Ectodermal cell (in vitro differentiated cells): ENCODE measurements around the gene PRELID3B.
"Not testable (repeated sequence)": the region's sequence is repeated elsewhere in the genome, so short reads cannot be mapped to it uniquely, and the experiment has no call there.

Source experiments
- H3K27ac ChIP-seq: 2 replicates; pipeline ENCODE4 v1.7.0; 2013; ENCODE audit warnings: mild to moderate bottlenecking, low read depth, low read length; ENCODE audit not compliant: insufficient read depth, poor library complexity, severe bottlenecking
- H3K27me3 ChIP-seq: 2 replicates; pipeline ENCODE4 v1.7.0; 2013; ENCODE audit warnings: mild to moderate bottlenecking, low read length; ENCODE audit not compliant: insufficient read depth, control insufficient read depth, poor library complexity, severe bottlenecking
- H3K36me3 ChIP-seq: one replicate; pipeline ENCODE4 v1.7.0; 2013; ENCODE audit warnings: low read length; ENCODE audit not compliant: control insufficient read depth, insufficient read depth
- H3K4me1 ChIP-seq: one replicate; pipeline ENCODE4 v1.7.0; 2013; ENCODE audit warnings: low read length; ENCODE audit not compliant: control insufficient read depth, insufficient read depth
- H3K4me3 ChIP-seq: 2 replicates; pipeline ENCODE4 v1.7.0; 2013; ENCODE audit warnings: low read depth, low read length, control low read depth; ENCODE audit not compliant: insufficient read depth
- H3K9me3 ChIP-seq: 2 replicates; pipeline ENCODE4 v1.7.0; 2013; ENCODE audit warnings: mild to moderate bottlenecking, low read length, moderate library complexity; ENCODE audit not compliant: control insufficient read depth
- WGBS, 2 experiments: methylation state at CpG; one replicate each; pipeline ENCODE4 v1.1.7; 2013; ENCODE audit warnings: missing lambda C conversion rate in 2 of 2; 5-methylcytosine and 5-hydroxymethylcytosine counted together

The PRELID3B gene

GRCh38 chr20:59051666-59052185 lies 9.1 kb upstream of the PRELID3B start:
- H3K36me3 ChIP-seq, result no peaks in the 10 kb centered on the region
- no peak overlapping the region for H3K27ac ChIP-seq
- H3K9me3 ChIP-seq, result no peaks in the 10 kb centered on the region
- H3K4me1 ChIP-seq, result no peaks in the 10 kb centered on the region
- WGBS, 2 experiments, result 86 to 93% methylated on average over 6 of the region's 6 CpGs
- H3K27me3 ChIP-seq, result no peaks in the 10 kb centered on the region
- H3K4me3 ChIP-seq, result no peak overlapping the region

GRCh38 chr20:59050437-59050836 lies 7.9 kb upstream of the PRELID3B start:
- no peaks in the 10 kb centered on the region for H3K4me1 ChIP-seq
- WGBS, 2 experiments, result 94 to 100% methylated on average over 1 of the region's 1 CpG
- no peak overlapping the region for H3K27ac ChIP-seq
- H3K4me3 ChIP-seq, result no peak overlapping the region
- no peaks in the 10 kb centered on the region for H3K36me3 ChIP-seq
- no peaks in the 10 kb centered on the region for H3K27me3 ChIP-seq
- no peaks in the 10 kb centered on the region for H3K9me3 ChIP-seq

GRCh38 chr20:59048681-59049030 lies 6.1 kb upstream of the PRELID3B start:
- Histone ChIP-seq H3K36me3 (no peaks in the 10 kb centered on the region), H3K4me3 (no peak overlapping the region), H3K9me3 (no peaks in the 10 kb centered on the region), H3K4me1 (no peaks in the 10 kb centered on the region), H3K27me3 (no peaks in the 10 kb centered on the region), H3K27ac (no peak overlapping the region)
- 87 to 88% methylated on average over 2 of the region's 2 CpGs for WGBS, 2 experiments

- WGBS, 2 experiments, result 92 to 94% methylated on average over 5 of the region's 5 CpGs
- Histone ChIP-seq H3K9me3 (no peaks in the 10 kb centered on the region), H3K36me3 (no peaks in the 10 kb centered on the region), H3K4me1 (no peaks in the 10 kb centered on the region), H3K27me3 (no peaks in the 10 kb centered on the region), H3K27ac (no peak overlapping the region), H3K4me3 (no peak overlapping the region)
These were observed 5.5 kb upstream of the PRELID3B start for GRCh38 chr20:59047938-59048680.

GRCh38 chr20:59046862-59047261 lies 4.3 kb upstream of the PRELID3B start:
- Histone ChIP-seq H3K9me3 (no peaks in the 10 kb centered on the region), H3K36me3 (no peaks in the 10 kb centered on the region), H3K4me1 (no peaks in the 10 kb centered on the region), H3K4me3 (no peak overlapping the region), H3K27ac (no peak overlapping the region), H3K27me3 (no peaks in the 10 kb centered on the region)
- 90 to 91% methylated on average over 3 of the region's 3 CpGs for WGBS, 2 experiments

GRCh38 chr20:59044796-59045195 lies 2.2 kb upstream of the PRELID3B start:
- Histone ChIP-seq H3K9me3 (no peaks in the 10 kb centered on the region), H3K36me3 (no peaks in the 10 kb centered on the region), H3K27ac (no peak overlapping the region), H3K4me3 (no peak overlapping the region), H3K4me1 (no peaks in the 10 kb centered on the region), H3K27me3 (no peaks in the 10 kb centered on the region)
- 84 to 89% methylated on average over 3 of the region's 3 CpGs for WGBS, 2 experiments

GRCh38 chr20:59044295-59044694 lies 1.7 kb upstream of the PRELID3B start:
- 85 to 94% methylated on average over 2 of the region's 3 CpGs for WGBS, 2 experiments
- Histone ChIP-seq H3K27me3 (no peaks in the 10 kb centered on the region), H3K4me3 (no peak overlapping the region), H3K4me1 (no peaks in the 10 kb centered on the region), H3K27ac (no peak overlapping the region), H3K36me3 (no peaks in the 10 kb centered on the region), H3K9me3 (no peaks in the 10 kb centered on the region)

- Histone ChIP-seq H3K4me3 (no peak overlapping the region), H3K36me3 (no peaks in the 10 kb centered on the region), H3K4me1 (no peaks in the 10 kb centered on the region), H3K27ac (no peak overlapping the region), H3K9me3 (no peaks in the 10 kb centered on the region), H3K27me3 (no peaks in the 10 kb centered on the region)
- WGBS, 2 experiments, result 88 to 94% methylated on average over 3 of the region's 3 CpGs
These were observed 1.1 kb upstream of the PRELID3B start for GRCh38 chr20:59043698-59044097.

- H3K9me3 ChIP-seq, result no peaks in the 10 kb centered on the region
- no peaks in the 10 kb centered on the region for H3K27me3 ChIP-seq
- H3K27ac ChIP-seq, result no peak overlapping the region
- 26 to 27% methylated on average over 66 of the region's 66 CpGs for WGBS, 2 experiments
- no peaks in the 10 kb centered on the region for H3K4me1 ChIP-seq
- H3K4me3 ChIP-seq, result peak overlapping the region; percentile 74
- H3K36me3 ChIP-seq, result peaks cover under 1% of the 10 kb centered on the region
These were observed 428 bp upstream of the PRELID3B start for GRCh38 chr20:59042796-59043631.

- not testable (repeated sequence) for H3K4me1 ChIP-seq, H3K27ac ChIP-seq, H3K27me3 ChIP-seq, H3K36me3 ChIP-seq, H3K9me3 ChIP-seq
- peak overlapping the region; percentile 74 for H3K4me3 ChIP-seq
- WGBS, 2 experiments, result 90 to 95% methylated on average over 16 of the region's 16 CpGs
These were observed 1.1 kb downstream of the PRELID3B start for GRCh38 chr20:59041487-59041886.
